K562 (cell line): ENCODE data around the gene SLC25A31. TPM values are rescaled to one million over a fixed set of nuclear protein-coding genes. Genes with fewer than 3 reads are reported as not detected.

Experiments used
- ATAC-seq: fragments of 200-7000 bp; cut with Tn5 transposase; 3 replicates; pipeline ENCODE4 v1.9.1; 2020; ENCODE audit warnings: moderate library complexity
- BruUV-seq: library from RNA; stranded (reverse); fragments of 400-500 nt; replicated peaks from 2 replicates; lab custom pipeline; 2021; lab: Mats Ljungman, UMichigan
- CTCF ChIA-PET: fragments of 300-600 bp; formaldehyde crosslinking; extraction: SDS; loops from one replicate; lab custom pipeline; 2021; ENCODE audit warnings: low intra/inter-chr PET ratio; lab: Yijun Ruan, JAX
- POLR2A ChIA-PET: fragments of 300-600, 350-650 bp; sonication (Branson Sonifier 250); formaldehyde crosslinking; extraction: SDS; loops from one replicate; lab custom pipeline; 2021; ENCODE audit warnings: antibody characterized with exemption, inconsistent platforms; lab: Yijun Ruan, JAX
- DNase-seq, 4 experiments: peaks; one replicate each; pipeline versions ENCODE4 v3.0.0 to v3.0.0-alpha.2; 2011 to 2018; ENCODE audit warnings: low spot score in 3 of 4, mixed read lengths in 3 of 4; ENCODE audit errors: extremely low read depth in 1 of 4
- FAIRE-seq: peaks from 2 replicates; lab custom pipeline; 2011; peaks lifted over from hg19 to GRCh38; lab: Jason Lieb, UNC
- H2AFZ ChIP-seq: 2 replicates; pipeline ENCODE4 v1.6.0; 2011; ENCODE audit warnings: low read depth, low read length, control low read depth, inconsistent platforms
- H3K27ac ChIP-seq: fragments of 200-600 bp; 3 replicates; pipeline ENCODE4 v1.8.0; 2011; ENCODE audit warnings: low read depth, mild to moderate bottlenecking, control low read depth, inconsistent platforms, low read length, moderate library complexity, mixed read lengths; ENCODE audit errors: extremely low read depth
- H3K27me3 ChIP-seq, 2 experiments: fragments of 300-600 bp in 1 of 2; 2 replicates in 1 of 2; 3 replicates in 1 of 2; pipeline versions ENCODE4 v1.6.0 to v1.8.0; 2011; ENCODE audit warnings: inconsistent platforms in 2 of 2, low read length in 2 of 2, mild to moderate bottlenecking in 1 of 2, mixed read lengths in 1 of 2, moderate library complexity in 1 of 2; ENCODE audit not compliant: control insufficient read depth in 2 of 2, insufficient read depth in 2 of 2
- H3K36me3 ChIP-seq: fragments of 300-600 bp; 3 replicates; pipeline ENCODE4 v1.8.0; 2011; ENCODE audit warnings: mild to moderate bottlenecking, low read length, inconsistent platforms; ENCODE audit not compliant: control insufficient read depth, insufficient read depth
- H3K4me1 ChIP-seq, 2 experiments: fragments of 200-600 bp in 1 of 2; replicated peaks in 1 of 2; 2 replicates in 1 of 2; 3 replicates in 1 of 2; pipeline versions ENCODE4 v1.5.1 to v1.8.0; 2011; ENCODE audit warnings: inconsistent platforms in 2 of 2, low read length in 2 of 2, mild to moderate bottlenecking in 1 of 2, mixed read lengths in 1 of 2, moderate library complexity in 1 of 2; ENCODE audit not compliant: control insufficient read depth in 2 of 2, insufficient read depth in 2 of 2
- H3K4me2 ChIP-seq: 2 replicates; pipeline ENCODE4 v1.6.1; 2011; ENCODE audit warnings: low read length, control low read depth, inconsistent platforms, mixed read lengths; ENCODE audit not compliant: insufficient read depth
- H3K4me3 ChIP-seq: fragments of 200-600 bp; sonication (generic), shearing (Covaris generic); 2 replicates; pipeline ENCODE4 v1.5.1; 2016; ENCODE audit warnings: control low read depth, inconsistent platforms
- H3K79me2 ChIP-seq: fragments of 200-600 bp; 3 replicates; pipeline ENCODE4 v1.8.0; 2011; ENCODE audit warnings: low read length, inconsistent platforms; ENCODE audit not compliant: control insufficient read depth, insufficient read depth
- H3K9ac ChIP-seq, 2 experiments: 2 replicates each; pipeline versions ENCODE4 v1.6.0 to v1.6.1; 2011; ENCODE audit warnings: low read depth in 2 of 2, low read length in 2 of 2, control low read depth in 1 of 2, inconsistent platforms in 1 of 2, mild to moderate bottlenecking in 1 of 2, mixed read lengths in 1 of 2; ENCODE audit not compliant: insufficient read depth in 1 of 2
- H3K9me1 ChIP-seq: one replicate; pipeline ENCODE4 v1.6.0; 2011; ENCODE audit warnings: inconsistent platforms, mild to moderate bottlenecking, low read length, moderate library complexity; ENCODE audit not compliant: control insufficient read depth, insufficient read depth
- H3K9me3 ChIP-seq: replicated peaks from 2 replicates; pipeline ENCODE4 v1.5.1; 2011; ENCODE audit warnings: low read depth, low read length, inconsistent platforms; ENCODE audit not compliant: control insufficient read depth, insufficient read depth
- H4K20me1 ChIP-seq: replicated peaks from 2 replicates; pipeline ENCODE4 v1.6.1; 2011; ENCODE audit warnings: low read length, inconsistent platforms, mixed read lengths; ENCODE audit not compliant: control insufficient read depth, insufficient read depth
- BHLHE40 ChIP-seq: IDR thresholded peaks from 2 replicates; pipeline ENCODE4 v1.6.1; 2011; ENCODE audit warnings: low read length, improper control_type of control experiment
- CC2D1A ChIP-seq: fragments of 450-650 bp; IDR thresholded peaks from 2 replicates; pipeline ENCODE4 v1.6.1; 2017; ENCODE audit warnings: mild to moderate bottlenecking
- JUND ChIP-seq, 2 experiments: IDR thresholded peaks; 2 replicates in 1 of 2; 3 replicates in 1 of 2; pipeline ENCODE4 v1.6.1; 2011; ENCODE audit warnings: borderline replicate concordance in 2 of 2, low read depth in 2 of 2, low read length in 2 of 2, improper control_type of control experiment in 1 of 2, missing biosample characterization in 1 of 2, missing genetic modification characterization in 1 of 2, missing genetic modification reagents in 1 of 2
- MEIS2 ChIP-seq: fragments of 450-650 bp; IDR thresholded peaks from 2 replicates; pipeline ENCODE4 v1.6.1; 2014; ENCODE audit warnings: mild to moderate bottlenecking; ENCODE audit not compliant: partially characterized antibody
- MNT ChIP-seq, 2 experiments: fragments of 450-650 bp; conservative IDR thresholded peaks; 2 replicates each; pipeline ENCODE4 v1.6.1; 2017; ENCODE audit warnings: mild to moderate bottlenecking in 2 of 2, moderate library complexity in 2 of 2
- RBFOX2 ChIP-seq: fragments of 200-400 bp; formaldehyde crosslinking; IDR thresholded peaks from 2 replicates; pipeline ENCODE4 v1.6.1; 2017; ENCODE audit warnings: low read depth, mild to moderate bottlenecking, low read length, moderate library complexity
- STAG1 ChIP-seq: sonication (generic); formaldehyde crosslinking; IDR thresholded peaks from 2 replicates; pipeline ENCODE4 v1.5.0; 2020; ENCODE audit warnings: missing genetic modification reagents, borderline replicate concordance
- THRAP3 ChIP-seq: fragments of 450-650 bp; IDR thresholded peaks from 2 replicates; pipeline ENCODE4 v1.6.1; 2016; ENCODE audit warnings: mild to moderate bottlenecking, inconsistent platforms, borderline replicate concordance
- XRCC5 ChIP-seq: fragments of 200-400 bp; formaldehyde crosslinking; IDR thresholded peaks from 2 replicates; pipeline ENCODE4 v1.6.1; 2017; ENCODE audit warnings: low read depth, mild to moderate bottlenecking, low read length
- ZNF766 ChIP-seq: fragments of 200-800 bp; sonication (Bioruptor generic); conservative IDR thresholded peaks from 2 replicates; pipeline ENCODE4 v1.6.1; 2016; ENCODE audit warnings: missing genetic modification characterization, missing compliant biosample characterization
- WGBS: fragments of 100-300 bp; shearing (Covaris generic); methylation state at CpG from one replicate; pipeline ENCODE4 v1.1.6; 2016; ENCODE audit warnings: low coverage, mixed read lengths; ENCODE audit not compliant: insufficient coverage; ENCODE audit errors: missing lambda C conversion rate; 5-methylcytosine and 5-hydroxymethylcytosine counted together
- in situ Hi-C: fragments of 300-500 bp; cut with MboI; formaldehyde crosslinking; loops from 4 replicates; pipeline ENCODE4 v1.15.0; 2018; ENCODE audit warnings: inconsistent platforms, mixed read lengths
- intact Hi-C: fragments of 100-400 bp; cut with micrococcal nuclease; formaldehyde crosslinking; loops from 2 replicates; pipeline ENCODE4 v1.14.2; 2022
- polyA plus RNA-seq, 8 experiments: library from polyadenylated mRNA; depleted of rRNA in 4 of 8; stranded (reverse) in 5 of 8; unstranded in 3 of 8; fragments of >200 nt; fragmentation: Nextera tagmentation in 2 of 8; fragmentation: Illumina TruSeq in 1 of 8; extraction: Ambion mirVana in 2 of 8; extraction: Trizol in 1 of 8; gene quantifications; 2 replicates each; pipeline versions ENCODE4 v1.2.1 to v1.2.3, GENCODE V29; 2011 to 2014; ENCODE audit warnings: inconsistent platforms in 1 of 8, missing spikeins in 1 of 8
- total RNA-seq, 7 experiments: library from RNA; depleted of rRNA in 6 of 7; stranded (reverse); fragments of >200 nt in 6 of 7; fragmentation: Illumina TruSeq in 2 of 7; extraction: Trizol in 2 of 7; gene quantifications; 2 replicates each; pipeline versions ENCODE4 v1.2.1 to v1.2.3, GENCODE V29; 2011 to 2021; ENCODE audit warnings: low replicate concordance in 1 of 7
- TF ChIP-seq, protein P1 (sequence below): fragments of 250-450 bp; sonication (Bioruptor Pico); IDR thresholded peaks from 2 replicates; pipeline ENCODE4 v1.9.0; 2021; ENCODE audit warnings: mild to moderate bottlenecking, inconsistent platforms
- TF ChIP-seq, protein P2 (sequence below): IDR thresholded peaks from 2 replicates; pipeline ENCODE4 v1.6.1; 2012; ENCODE audit warnings: low read depth, low read length, improper control_type of control experiment, borderline replicate concordance
- TF ChIP-seq, protein P3 (sequence below), 2 experiments: fragments of 450-650 bp in 1 of 2; sonication (generic) in 1 of 2; formaldehyde crosslinking in 1 of 2; IDR thresholded peaks in 1 of 2; conservative IDR thresholded peaks in 1 of 2; 2 replicates each; pipeline versions ENCODE4 v1.6.1 to v1.8.1; 2016 to 2023; ENCODE audit warnings: mild to moderate bottlenecking in 2 of 2, moderate library complexity in 2 of 2, inconsistent platforms in 1 of 2, missing genetic modification reagents in 1 of 2

SLC25A31 gene
- total and polyA plus RNA-seq, 9 of the 15 experiments (the other 6 are each of a cell fraction or from before 2014, with no cell fraction given), result 0.07 TPM; not detected in 8

DNA sequence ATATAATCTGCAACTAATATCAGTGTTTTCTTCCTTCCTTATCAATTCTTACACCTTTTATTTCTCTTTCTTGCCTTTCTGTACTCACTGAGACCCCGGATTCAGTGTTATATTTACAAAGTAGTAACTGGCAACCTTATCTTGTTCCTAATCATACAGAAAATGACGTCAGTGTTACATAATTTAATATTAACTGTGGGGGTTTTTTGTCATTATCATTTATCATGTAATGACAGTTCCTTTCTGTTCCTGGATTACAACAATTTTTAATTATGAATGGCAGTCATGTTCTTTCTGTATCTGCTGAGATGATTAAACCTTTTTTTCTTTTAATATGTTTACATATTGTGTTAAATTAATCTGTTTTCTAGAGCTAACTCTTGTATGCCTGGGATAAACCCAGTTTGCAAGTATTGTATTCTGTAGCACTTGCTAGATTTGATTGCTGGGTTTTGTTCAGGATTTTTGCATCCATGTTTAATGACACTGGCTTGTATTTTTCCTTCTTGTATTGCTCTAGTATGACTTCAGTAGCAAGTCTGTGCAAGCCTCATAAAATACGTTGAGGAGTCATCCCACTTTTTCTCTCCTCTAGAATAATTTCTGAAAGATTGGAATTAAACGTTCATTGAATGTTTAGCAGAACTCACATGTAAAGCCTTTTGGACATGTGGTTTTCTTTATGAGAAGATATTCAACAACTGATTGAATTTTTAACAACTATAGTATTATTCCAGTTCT lies 41.5 kb downstream of the SLC25A31 start:
- CTCF ChIA-PET, result no interaction called here
- POLR2A ChIA-PET, result no interaction called here
- no peak overlapping the region; the same call in 1 of the 2 replicates for H2AFZ ChIP-seq
- FAIRE-seq (no peak), DNase-seq (no peak), ATAC-seq (no peak)
- no peaks in the 10 kb centered on the region for H3K9me1 ChIP-seq
- in situ Hi-C loops (no loop called here), intact Hi-C loops (no loop called here)
- no TSS peak for BruUV-seq
- no peaks in the 10 kb centered on the region for H3K27me3 ChIP-seq
- H3K27ac ChIP-seq, result no peak overlapping the region
- no peaks in the 10 kb centered on the region for H3K79me2 ChIP-seq
- no peak overlapping the region for H3K4me3 ChIP-seq
- no peaks in the 10 kb centered on the region for H4K20me1 ChIP-seq
- H3K9me3 ChIP-seq, result no peaks in the 10 kb centered on the region
- no peaks in the 10 kb centered on the region for H3K4me1 ChIP-seq
- no peak overlapping the region for H3K9ac ChIP-seq
- WGBS, result 15% methylated on average over 4 of the region's 4 CpGs
- no peaks in the 10 kb centered on the region for H3K36me3 ChIP-seq
- no peak overlapping the region for H3K4me2 ChIP-seq
- TF ChIP-seq, protein P1, sequence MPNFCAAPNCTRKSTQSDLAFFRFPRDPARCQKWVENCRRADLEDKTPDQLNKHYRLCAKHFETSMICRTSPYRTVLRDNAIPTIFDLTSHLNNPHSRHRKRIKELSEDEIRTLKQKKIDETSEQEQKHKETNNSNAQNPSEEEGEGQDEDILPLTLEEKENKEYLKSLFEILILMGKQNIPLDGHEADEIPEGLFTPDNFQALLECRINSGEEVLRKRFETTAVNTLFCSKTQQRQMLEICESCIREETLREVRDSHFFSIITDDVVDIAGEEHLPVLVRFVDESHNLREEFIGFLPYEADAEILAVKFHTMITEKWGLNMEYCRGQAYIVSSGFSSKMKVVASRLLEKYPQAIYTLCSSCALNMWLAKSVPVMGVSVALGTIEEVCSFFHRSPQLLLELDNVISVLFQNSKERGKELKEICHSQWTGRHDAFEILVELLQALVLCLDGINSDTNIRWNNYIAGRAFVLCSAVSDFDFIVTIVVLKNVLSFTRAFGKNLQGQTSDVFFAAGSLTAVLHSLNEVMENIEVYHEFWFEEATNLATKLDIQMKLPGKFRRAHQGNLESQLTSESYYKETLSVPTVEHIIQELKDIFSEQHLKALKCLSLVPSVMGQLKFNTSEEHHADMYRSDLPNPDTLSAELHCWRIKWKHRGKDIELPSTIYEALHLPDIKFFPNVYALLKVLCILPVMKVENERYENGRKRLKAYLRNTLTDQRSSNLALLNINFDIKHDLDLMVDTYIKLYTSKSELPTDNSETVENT (CRISPR knock-in tag), result no peak
- peak; percentile 29 for TF ChIP-seq MEIS2
- TF ChIP-seq, protein P2, sequence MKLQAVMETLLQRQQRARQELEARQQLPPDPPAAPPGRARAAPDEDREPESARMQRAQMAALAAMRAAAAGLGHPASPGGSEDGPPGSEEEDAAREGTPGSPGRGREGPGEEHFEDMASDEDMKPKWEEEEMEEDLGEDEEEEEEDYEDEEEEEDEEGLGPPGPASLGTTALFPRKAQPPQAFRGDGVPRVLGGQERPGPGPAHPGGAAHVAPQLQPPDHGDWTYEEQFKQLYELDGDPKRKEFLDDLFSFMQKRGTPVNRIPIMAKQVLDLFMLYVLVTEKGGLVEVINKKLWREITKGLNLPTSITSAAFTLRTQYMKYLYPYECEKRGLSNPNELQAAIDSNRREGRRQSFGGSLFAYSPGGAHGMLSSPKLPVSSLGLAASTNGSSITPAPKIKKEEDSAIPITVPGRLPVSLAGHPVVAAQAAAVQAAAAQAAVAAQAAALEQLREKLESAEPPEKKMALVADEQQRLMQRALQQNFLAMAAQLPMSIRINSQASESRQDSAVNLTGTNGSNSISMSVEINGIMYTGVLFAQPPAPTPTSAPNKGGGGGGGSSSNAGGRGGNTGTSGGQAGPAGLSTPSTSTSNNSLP, result 0 out of 2 replicates have a peak, but pooled peaks have one; percentile 16
- TF ChIP-seq, protein P3, sequence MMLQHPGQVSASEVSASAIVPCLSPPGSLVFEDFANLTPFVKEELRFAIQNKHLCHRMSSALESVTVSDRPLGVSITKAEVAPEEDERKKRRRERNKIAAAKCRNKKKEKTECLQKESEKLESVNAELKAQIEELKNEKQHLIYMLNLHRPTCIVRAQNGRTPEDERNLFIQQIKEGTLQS (IDR thresholded peaks at IDR 0.05), result peak; percentile 74
- TF ChIP-seq, protein P3 (CRISPR knock-in tag; conservative IDR thresholded peaks at IDR 0.05), result no peak
- TF ChIP-seq CC2D1A, result no peak
- no peak for TF ChIP-seq STAG1
- no peak for TF ChIP-seq BHLHE40
- TF ChIP-seq RBFOX2, result no peak
- TF ChIP-seq THRAP3, result no peak
- no peak for TF ChIP-seq MNT (conservative IDR thresholded peaks at IDR 0.05)
- TF ChIP-seq XRCC5, result no peak
- TF ChIP-seq ZNF766 (CRISPR knock-in tag), result no peak
- no peak for TF ChIP-seq JUND (IDR thresholded peaks at IDR 0.05; ENCODE audit: borderline replicate concordance, low read depth, low read length)
- peak; percentile 47; the same call in 2 of the 3 replicates for TF ChIP-seq JUND (tag; IDR thresholded peaks at IDR 0.05; ENCODE audit: borderline replicate concordance, low read depth, low read length)
